Neural progenitor cell (in vitro differentiated cells): ENCODE measurements around the gene LLCFC1.

Experiments used
- EZH2 ChIP-seq: fragments of 200-600 bp; sonication (generic); IDR thresholded peaks from 2 replicates; pipeline ENCODE4 v1.6.1; 2017; ENCODE audit warnings: antibody characterized with exemption, mild to moderate bottlenecking, moderate library complexity
- EZH2phosphoT487 ChIP-seq: fragments of 200-600 bp; sonication (generic); IDR thresholded peaks from 2 replicates; pipeline ENCODE4 v1.6.1; 2017; ENCODE audit warnings: antibody characterized with exemption
- TF ChIP-seq, protein P1 (sequence below): fragments of 200-600 bp; sonication (generic); IDR thresholded peaks from 2 replicates; pipeline ENCODE4 v1.5.1; 2017; ENCODE audit warnings: antibody characterized with exemption, mild to moderate bottlenecking

DNA sequence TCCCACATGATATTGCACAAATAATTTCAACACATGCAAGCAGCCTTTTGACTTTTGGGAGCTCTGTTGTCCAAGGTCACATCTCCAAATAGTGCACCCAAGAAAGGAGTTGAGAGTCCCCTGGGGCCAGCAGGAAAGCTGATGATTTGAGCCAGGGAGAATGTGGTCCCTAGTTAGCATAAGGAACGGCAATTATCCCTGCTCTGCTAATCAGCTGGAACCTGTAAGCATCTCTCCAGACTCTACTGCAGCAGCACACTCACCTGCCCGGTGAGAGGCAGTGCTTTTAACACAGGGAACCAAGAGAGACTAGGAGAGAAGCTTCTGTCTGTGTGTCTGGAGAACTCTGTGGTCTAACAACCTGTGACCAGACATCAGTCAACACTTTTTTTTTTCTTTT is 22.8 kb upstream of the LLCFC1 start:
- TF ChIP-seq, protein P1, sequence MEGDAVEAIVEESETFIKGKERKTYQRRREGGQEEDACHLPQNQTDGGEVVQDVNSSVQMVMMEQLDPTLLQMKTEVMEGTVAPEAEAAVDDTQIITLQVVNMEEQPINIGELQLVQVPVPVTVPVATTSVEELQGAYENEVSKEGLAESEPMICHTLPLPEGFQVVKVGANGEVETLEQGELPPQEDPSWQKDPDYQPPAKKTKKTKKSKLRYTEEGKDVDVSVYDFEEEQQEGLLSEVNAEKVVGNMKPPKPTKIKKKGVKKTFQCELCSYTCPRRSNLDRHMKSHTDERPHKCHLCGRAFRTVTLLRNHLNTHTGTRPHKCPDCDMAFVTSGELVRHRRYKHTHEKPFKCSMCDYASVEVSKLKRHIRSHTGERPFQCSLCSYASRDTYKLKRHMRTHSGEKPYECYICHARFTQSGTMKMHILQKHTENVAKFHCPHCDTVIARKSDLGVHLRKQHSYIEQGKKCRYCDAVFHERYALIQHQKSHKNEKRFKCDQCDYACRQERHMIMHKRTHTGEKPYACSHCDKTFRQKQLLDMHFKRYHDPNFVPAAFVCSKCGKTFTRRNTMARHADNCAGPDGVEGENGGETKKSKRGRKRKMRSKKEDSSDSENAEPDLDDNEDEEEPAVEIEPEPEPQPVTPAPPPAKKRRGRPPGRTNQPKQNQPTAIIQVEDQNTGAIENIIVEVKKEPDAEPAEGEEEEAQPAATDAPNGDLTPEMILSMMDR: no peak
- no peak for TF ChIP-seq EZH2
- TF ChIP-seq EZH2phosphoT487: no peak
